HG02642 (cell line): ENCODE data around the gene HOXA6.

ENCODE experiments used
- ATAC-seq: cut with Tn5 transposase; IDR thresholded peaks from one replicate; pipeline ENCODE4 v1.9.1; 2021; ENCODE audit warnings: mild to moderate bottlenecking; ENCODE audit not compliant: unreplicated experiment, poor library complexity

The HOXA6 gene

DNA sequence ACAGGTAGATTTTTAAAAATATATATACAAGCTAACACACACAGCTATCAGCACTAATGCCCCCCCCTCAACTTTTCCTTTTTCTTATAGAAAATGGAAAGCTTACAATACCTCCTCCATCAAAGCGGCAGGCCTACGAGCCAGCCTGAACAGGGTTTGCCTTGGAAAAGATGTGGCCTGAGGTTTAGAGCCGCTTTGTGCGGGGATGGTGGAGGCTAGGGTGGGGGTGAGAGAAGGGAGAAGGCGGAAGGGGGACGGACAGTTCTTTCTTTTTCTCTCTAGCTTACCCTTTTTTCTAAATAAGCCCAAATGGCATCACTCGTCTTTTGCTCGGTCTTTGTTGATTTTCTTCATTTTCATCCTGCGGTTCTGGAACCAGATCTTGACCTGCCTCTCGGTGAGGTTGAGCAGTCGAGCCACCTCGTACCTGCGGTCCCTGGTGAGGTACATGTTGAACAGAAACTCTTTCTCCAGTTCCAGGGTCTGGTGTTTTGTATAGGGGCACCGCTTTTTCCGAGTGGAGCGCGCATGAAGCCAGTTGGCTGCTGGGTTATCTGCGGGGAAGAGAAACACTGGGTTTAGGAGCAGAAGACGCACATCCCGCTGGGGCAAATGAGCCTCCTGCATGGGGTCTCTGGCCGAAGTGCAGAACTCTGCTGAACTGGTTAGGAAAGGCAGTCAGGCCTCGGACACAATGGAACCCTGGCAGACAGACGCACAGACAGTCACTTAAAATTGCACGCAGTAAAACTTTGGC is 15.9 kb upstream of the HOXA6 start:
- ATAC-seq = no peak

DNA sequence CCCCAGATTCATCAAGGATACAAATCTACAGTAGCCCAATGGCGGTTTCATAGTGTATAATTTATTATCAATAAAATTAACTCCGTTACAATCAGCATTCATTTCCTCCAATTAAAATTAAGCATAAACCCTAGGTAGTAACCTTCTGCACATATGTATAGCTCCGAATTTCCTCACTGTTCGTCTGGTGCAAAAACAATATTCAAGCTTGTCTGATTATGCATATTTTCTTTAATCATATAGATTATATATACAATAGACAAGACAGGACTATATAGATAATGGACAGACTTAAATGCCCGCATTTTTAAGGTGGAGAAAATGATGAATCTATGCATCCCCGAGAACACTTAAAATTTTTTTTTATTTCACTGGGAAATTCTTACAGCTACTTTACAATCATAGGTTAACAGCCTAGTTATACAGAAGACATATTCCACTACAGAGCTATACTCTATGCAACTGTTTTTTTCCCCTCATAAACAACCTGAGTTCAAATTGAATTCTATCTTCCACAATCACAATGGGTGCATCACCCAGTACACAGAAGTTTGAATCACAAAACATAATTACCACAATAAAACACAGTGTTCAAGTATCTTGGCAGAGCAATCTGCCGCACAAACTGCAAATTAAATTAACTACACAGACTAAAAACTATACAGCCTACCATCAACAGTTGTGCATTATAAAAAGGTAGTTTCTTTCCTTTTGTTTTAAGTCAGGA is 15.2 kb upstream of the HOXA6 start:
- ATAC-seq = no peak

DNA sequence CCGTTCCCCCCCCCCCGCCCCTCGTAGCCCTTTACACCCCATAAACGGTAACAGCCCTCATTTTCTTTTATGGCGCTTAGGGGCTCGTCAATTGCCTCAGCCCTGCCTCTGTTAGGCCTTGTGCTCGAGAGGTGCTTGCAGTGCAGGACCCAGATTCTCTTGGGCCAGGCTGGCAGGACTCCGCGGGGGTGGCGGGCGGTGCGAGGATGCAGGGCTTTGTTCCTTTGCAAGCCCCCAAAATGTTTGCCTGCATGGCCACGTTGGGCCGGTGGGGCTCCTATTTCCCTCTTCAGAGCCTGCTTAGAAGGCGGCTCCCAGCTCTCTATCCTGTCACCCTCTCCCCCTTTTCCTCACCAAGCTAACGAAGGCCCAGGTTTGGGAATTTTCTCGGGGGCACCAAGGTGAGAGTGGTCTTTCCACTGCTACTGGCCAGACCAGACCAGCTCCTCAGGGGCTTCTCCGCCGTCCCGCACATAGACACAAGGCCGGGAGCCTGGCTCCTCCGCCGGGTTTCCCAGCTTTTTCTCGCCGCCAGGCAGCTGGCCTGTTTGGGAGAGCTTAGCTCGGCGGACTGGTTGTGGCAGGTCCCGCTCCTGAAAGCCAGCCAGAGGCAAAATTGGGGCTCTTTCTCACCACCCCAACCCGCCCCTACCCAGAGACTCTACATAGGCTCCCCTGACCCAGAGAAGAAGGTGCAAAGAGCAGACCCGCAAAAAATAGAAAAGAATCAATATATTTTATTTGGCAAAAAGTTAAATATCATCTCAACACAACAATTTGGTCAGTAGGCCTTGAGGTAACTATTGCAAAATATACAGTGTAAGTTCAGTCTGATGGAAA is 14.4 kb upstream of the HOXA6 start:
- ATAC-seq = no peak

DNA sequence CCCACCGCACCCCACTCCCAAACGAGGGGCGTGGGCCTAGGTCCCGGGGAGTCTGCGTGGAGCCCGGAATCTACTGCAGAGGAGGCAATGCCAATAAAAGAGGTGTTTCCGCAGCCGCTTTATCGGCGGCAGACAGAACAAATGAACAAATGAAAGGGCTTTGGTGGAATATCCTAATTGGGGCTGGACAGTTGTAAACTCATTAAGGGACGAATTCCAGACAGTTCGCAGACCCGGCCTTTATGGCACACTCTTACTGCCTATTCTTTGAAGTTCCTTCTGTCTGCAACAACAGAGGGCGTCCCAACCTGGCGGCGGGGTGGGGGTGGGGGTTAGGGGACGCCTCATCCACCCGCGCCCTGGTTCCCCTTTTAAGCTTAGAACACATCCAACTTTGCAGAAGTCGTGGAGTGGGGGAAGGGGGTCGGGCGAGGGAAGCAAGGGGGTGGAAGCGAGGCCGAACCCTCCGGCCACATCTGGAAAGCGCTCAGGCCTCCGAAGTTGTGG is 13.7 kb upstream of the HOXA6 start:
- no peak for ATAC-seq

DNA sequence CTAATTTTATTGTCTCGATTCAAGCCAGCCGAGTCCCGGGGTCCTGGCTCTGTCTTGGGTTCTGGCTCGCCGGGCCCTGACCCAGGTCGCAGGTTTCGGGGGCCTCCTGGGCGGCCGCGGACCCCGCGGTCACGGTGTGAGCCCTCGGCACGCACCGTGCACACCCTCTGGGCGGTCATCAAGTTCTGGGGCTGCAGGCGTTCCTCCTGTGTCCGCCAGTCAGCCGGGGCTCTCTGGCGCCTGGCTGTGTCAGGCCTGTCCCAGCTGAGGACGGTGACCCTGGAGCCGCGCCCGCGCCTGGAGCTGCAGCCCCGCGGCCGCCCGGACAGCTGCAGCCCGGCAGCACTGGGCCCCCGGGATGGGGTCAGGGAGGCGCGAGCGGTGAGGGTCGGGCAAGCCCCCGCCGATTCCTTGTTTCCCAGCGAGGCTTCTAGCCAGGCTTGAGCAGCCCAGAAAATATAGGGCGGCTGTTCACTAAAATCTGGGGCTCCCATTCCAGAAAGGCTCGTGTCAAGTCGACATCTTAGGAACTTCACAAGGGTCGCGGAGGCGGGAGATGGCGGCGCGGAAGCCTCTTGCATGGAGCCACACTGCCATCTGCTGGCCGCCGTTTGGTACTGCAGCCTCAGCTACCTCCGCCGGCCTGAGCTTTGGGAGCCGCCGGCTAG is 13.1 kb upstream of the HOXA6 start:
- peak; percentile 59 for ATAC-seq

DNA sequence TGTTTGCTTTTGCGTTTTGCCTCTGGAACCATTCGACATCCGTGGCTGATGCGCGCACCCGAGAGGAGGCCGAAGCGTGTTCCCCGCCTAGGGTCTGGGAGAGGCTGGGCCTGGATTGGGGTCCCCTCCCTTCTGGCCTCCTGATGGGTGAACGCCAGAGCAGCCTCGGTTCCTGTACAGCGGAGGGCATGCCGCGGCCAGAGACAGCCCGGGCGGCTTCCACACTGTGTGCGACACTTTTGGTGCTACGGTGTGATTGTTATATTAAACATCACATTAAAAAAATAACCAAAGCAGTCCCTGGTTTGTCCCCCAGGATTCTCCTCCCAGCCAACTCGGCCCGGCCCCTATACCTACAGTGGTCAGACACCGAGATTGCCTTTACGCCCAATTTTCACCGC is 12.6 kb upstream of the HOXA6 start:
- ATAC-seq = peak; percentile 21

DNA sequence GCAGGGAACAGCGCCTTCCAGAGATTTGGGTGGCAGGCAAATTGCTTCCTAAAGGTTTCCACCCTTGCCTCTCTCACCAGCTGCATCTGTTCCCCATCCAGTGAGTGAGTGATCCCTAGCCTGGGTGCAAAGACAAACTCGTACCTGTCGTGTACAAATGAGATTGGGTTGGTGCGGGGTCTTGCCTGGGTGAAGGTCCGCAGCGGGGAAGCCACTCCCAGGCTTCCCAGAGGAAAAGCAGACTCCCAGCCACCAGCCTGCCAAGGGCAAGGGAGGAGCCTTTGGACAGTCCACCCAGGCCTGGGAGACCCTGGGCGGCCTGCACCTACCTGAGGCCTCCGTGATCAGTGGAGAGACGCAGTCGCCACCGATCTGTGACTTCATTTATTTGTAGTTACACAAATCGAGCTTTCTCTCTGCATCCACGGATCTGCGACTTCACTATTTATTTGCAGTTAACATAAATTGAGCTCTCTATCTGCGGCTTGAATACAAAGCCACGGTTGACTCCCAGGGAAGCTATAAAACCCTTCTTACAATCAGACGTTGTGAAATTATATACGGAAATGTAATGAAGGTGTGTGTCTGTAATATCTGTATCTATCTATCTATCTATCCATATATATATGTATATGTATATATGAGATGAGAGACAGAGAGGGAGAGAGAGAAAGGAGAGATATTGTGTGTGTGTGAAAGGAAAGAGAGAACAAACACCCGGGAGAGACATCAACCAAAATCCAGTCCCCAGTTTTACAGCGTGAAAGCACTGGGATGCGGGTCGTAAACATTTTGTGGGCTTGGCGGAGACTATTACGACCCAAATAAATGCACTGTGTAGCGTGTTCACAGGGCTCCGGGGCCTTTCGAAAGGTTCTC is 11.9 kb upstream of the HOXA6 start:
- ATAC-seq = no peak

DNA sequence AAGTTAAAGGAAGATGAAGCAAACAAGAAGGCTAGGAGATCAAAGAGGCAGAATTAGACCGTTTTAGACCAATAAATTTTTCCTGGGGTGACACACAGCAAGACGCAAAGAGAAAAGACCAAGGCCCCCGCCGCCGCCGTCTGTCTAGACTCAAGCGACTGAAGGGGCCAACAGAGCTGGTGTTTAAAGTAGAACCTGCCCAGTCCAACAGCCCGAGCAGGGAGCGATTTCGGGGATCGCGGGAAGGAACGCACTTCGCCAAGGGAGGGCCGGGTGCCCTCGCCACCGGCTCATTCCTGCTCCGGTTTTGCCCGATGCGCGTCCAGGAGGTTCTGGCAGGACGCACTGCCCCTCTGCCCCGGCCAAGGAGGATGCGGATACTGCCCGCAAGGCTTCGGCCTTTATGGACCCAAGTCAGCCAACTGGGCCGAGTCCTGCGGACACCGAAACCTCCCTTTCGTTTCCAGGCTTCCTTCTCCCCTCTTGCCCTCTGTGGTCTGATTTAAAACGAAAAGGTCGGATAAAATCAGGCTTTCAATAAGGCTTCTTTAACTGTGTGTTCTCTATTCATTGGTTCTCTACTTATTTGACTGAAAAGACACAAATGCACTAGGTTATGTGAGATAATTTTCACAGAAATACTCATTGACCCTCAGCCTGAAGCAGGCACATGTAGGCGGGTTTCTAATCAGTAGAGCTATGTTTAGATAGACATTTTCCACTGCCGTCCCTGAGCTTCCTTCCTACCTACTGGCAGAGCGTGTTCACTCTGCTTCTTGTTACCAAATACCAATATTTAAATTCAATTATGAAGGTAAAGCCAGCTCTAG is 11.1 kb upstream of the HOXA6 start:
- ATAC-seq = no peak

DNA sequence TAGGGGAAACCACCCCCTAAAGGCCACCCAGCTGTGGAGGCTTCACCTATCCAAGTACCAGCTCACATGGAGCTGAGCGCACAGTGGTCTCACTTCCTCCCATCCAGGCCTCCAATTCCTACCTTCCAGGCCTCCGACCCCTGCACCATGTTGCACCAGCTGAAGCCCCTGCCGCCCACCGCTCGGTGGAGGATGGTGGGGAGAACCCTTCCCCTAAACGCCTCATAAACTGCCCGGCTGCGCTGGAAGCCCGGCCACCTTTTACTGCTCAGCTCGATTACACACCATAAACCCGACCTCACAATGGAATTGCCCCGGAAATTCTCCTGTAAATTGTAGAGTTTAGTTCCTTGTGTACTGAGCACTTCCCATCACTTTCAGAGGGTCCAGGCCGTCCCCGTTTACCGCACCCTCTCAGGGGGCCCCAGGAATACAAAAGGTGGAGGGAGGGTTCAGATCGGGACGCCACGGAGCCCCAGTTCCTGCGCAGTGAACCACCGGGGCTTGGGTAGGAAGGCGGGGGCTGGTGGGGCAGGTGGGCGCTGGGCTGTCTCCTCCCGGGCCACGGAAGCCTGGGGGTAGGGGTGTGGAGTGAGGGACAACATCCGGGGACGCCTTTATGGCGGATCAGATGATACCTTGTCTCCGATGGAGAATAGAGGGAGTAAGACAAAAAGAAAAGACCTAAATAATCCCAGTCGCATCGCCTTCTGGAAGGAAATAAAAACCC is 10.3 kb upstream of the HOXA6 start:
- ATAC-seq = no peak

DNA sequence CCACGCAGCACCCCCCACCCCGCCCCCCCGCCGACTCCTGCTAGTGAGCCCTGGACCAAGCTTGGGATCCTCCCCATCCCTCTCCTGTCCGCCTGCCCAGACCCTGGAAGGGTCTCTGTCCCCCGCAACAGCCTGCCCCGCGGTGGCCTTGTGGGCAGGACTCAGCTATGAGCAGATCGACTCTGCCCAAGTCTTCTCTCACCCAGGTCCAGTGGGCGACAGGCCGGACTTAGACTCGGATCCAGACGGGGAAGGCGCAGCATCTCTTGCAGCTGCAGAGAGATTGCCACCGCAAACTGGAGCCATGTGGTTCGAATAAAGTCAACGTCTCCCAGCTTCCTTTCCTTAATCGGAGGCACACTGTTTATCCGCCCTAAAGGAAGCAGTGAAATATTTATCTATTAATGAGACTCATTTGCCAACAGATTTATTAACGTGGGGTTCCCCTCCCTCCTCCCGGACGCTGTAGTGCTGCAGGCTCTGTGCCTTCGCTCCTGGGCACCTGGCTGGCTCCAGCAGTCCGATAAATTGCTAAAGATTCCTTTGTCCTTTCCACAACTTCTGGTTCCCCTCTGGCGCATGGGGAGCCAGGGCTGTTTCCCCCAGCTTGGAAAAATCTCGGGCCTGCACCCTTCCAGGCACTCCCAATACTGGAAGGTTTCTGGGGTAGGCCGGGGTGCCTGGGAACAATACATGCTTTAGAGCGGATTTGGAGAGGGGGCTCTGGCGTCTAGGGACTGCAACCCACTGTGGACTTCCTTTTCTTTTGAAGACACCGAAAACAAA is 9.5 kb upstream of the HOXA6 start:
- no peak for ATAC-seq

DNA sequence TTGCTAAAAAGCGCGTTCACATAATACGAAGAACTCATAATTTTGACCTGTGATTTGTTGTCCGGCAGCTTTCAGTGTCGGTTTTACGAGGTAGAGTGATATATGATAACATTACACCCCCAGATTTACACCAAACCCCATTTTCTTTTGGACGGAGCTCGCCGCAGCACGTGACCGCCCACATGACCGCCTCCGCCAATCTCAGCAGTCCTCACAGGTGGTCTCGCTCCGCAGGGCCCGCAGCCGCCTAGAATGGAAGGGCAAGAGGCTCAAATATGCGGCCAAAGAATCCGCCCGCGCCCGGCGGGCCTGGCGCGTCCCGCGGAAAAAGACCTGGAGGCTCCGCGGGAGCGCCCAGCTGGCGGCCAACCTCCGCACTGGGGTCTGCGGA is 8.9 kb upstream of the HOXA6 start, which contains the start of gene HOXA7:
HOXA7 (minus strand) TSS at position 168 of the 391 bp plus-strand sequence; CDS start at position 38, 130 bp downstream.
- ATAC-seq = no peak

DNA sequence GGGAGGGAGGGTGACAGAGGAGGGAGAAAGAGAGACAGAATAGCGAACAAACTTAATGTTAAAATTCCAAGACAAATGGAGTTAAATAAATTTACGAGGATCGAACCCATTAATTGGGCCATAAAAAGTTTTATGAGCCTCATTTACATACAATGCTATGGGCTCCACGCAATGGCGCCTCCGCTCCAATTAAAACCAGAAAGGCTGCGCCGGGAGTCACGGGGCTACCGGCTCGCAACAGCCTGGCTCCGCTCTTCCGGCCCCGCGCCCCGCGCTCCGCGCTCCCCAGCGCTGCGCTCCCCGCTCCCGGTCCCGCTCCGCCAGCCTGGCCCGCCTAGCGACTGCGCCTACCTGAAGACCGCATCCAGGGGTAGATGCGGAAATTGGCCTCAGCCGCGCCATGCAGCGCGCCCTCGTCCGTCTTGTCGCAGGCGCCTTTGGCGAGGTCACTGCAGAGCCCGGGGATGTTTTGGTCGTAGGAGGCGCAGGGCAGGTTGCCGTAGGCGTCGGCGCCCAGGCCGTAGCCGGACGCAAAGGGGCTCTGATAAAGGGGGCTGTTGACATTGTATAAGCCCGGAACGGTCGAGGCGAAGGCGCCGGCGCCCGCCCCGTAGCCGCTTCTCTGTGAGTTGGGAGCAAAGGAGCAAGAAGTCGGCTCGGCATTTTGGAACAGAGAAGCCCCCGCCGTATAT is 8.4 kb upstream of the HOXA6 start:
- no peak for ATAC-seq

DNA sequence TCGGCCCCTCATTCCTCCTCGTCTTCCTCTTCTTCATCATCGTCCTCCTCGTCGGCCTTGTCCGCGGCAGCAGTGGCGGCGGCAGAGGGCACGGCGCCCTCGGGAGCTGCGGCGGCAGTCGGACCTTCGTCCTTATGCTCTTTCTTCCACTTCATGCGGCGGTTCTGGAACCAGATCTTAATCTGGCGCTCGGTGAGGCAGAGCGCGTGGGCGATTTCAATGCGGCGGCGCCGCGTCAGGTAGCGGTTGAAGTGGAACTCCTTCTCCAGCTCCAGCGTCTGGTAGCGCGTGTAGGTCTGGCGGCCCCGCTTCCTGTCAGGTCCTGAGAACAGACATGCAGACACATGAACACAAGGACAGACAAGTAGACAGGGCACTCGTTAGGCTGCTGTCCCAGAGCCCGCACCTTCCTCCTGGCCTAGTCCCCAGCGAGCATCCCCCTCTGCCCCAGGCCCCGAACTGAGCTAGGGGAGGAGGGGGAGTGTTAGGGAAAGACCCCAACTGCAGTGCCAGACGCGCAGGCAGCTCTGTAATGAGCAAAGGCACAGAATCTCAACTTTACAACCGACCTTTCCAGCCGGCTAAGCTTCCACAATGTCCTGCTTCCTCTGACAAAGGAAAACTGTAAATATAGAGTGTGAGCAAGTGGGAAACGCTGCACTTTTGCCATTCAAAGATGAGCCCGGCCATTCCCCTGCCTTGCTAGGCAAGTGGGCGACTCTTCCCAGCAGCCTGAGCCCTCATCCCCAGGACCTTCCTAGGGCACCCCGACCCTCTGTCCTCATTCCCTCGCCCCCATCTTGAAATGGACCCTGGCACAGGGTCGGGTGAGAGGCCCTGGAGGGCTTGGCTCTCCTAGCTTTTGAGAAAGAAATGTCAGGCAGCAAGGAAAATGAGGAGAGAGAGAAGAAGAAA is 7.6 kb upstream of the HOXA6 start:
- no peak for ATAC-seq

DNA sequence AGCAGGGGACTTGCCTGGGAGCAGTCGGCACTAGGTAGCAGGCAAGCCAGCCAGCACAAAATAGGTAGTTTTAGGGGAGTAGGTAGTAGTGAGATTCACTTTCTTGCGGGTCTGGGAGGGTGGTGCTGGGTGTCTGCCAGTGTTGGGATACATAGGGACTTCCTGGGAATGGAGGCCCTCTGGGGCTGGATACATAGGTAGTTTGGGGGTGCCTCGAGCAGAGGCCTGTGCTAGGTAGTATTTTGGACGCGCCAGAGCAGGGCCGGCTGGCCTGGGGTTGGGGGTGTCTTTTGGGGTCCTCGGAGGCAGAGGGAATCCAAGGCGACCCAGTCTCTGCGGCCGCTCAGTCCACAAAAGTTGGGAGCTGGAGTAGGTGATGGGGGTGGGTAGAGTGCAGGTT is 6.8 kb upstream of the HOXA6 start:
- ATAC-seq = no peak

DNA sequence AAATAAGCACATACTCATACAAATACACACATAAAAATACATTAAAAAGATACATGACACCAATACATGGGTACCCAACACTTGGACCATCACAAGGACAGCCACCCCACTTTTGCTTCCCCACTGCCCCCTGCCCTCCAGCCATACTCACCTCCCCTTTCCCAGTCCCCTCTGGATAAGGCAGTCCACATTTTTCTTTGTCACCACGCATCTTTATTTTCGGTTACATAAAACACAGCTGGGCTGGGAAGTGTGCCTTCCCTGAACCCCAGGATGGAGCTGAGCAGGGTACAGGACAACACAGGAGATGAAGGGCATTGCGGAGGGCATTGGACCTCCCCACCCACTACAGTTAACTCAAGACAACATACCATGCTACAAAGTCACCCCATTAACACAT is 6.0 kb upstream of the HOXA6 start:
- no peak for ATAC-seq
